OCI-LY7 (cell line): ENCODE results near the gene CTNNAL1. TPM values are rescaled to one million over a fixed set of nuclear protein-coding genes. Genes with fewer than 3 reads are reported as not detected.

Experiments used
- BruUV-seq: library from RNA; stranded (reverse); fragments of 400-500 nt; replicated peaks from 2 replicates; lab custom pipeline; 2021; lab: Mats Ljungman, UMichigan
- CTCF ChIA-PET: fragments of 300-600 bp; sonication (Branson Sonifier 250); formaldehyde crosslinking; loops from one replicate; lab custom pipeline; 2022; ENCODE audit warnings: antibody characterized with exemption; ENCODE audit not compliant: unreplicated experiment; lab: Charles Lee
- POLR2A ChIA-PET: fragments of 300-600 bp; sonication (Branson Sonifier 250); formaldehyde crosslinking; loops from one replicate; lab custom pipeline; 2022; ENCODE audit warnings: antibody characterized with exemption; lab: Charles Lee
- DNase-seq: peaks from one replicate; pipeline ENCODE4 v3.0.0-alpha.2; 2015; ENCODE audit warnings: low spot score
- H2AFZ ChIP-seq: fragments of 200-600 bp; sonication (generic), shearing (Covaris generic); 2 replicates; pipeline ENCODE4 v1.6.1; 2014; ENCODE audit warnings: mild to moderate bottlenecking, antibody characterized with exemption, low read length, moderate library complexity
- H3K27ac ChIP-seq: fragments of 200-600 bp; sonication (generic); 2 replicates; pipeline ENCODE4 v1.5.1; 2014; ENCODE audit warnings: mixed run types, low read depth, mild to moderate bottlenecking, moderate library complexity, low read length, inconsistent platforms; ENCODE audit not compliant: poor library complexity, severe bottlenecking
- H3K36me3 ChIP-seq: fragments of 200-600 bp; sonication (generic); 2 replicates; pipeline ENCODE4 v1.6.1; 2014; ENCODE audit warnings: mild to moderate bottlenecking, antibody characterized with exemption, low read length, moderate library complexity, mixed read lengths; ENCODE audit not compliant: insufficient read depth
- H3K4me1 ChIP-seq: fragments of 200-600 bp; sonication (generic); 2 replicates; pipeline ENCODE4 v1.5.1; 2014; ENCODE audit warnings: mild to moderate bottlenecking, low read length; ENCODE audit not compliant: insufficient read depth, poor library complexity, severe bottlenecking
- H3K4me2 ChIP-seq: fragments of 200-600 bp; sonication (generic); 2 replicates; pipeline ENCODE4 v1.6.1; 2014; ENCODE audit warnings: mild to moderate bottlenecking, low read length
- H3K4me3 ChIP-seq: fragments of 200-600 bp; sonication (generic); 2 replicates; pipeline ENCODE4 v1.5.1; 2014; ENCODE audit warnings: mild to moderate bottlenecking, low read depth, low read length; ENCODE audit not compliant: poor library complexity, severe bottlenecking
- H3K79me2 ChIP-seq: fragments of 200-600 bp; sonication (generic); 2 replicates; pipeline ENCODE4 v1.6.1; 2016; ENCODE audit warnings: low read depth, mild to moderate bottlenecking, low read length, moderate library complexity, mixed read lengths; ENCODE audit not compliant: insufficient read depth
- H3K9me2 ChIP-seq: fragments of 200-600 bp; sonication (generic); 2 replicates; pipeline ENCODE4 v1.6.1; 2016; ENCODE audit warnings: mild to moderate bottlenecking, low read length, mixed read lengths; ENCODE audit not compliant: insufficient read depth
- H3K9me3 ChIP-seq: fragments of 200-600 bp; sonication (generic); 2 replicates; pipeline ENCODE4 v1.6.1; 2014; ENCODE audit warnings: mild to moderate bottlenecking, mixed run types, low read length, mixed read lengths
- H4K20me1 ChIP-seq: fragments of 200-600 bp; sonication (generic); 2 replicates; pipeline ENCODE4 v1.6.1; 2014; ENCODE audit warnings: mild to moderate bottlenecking, antibody characterized with exemption, low read length, moderate library complexity, mixed read lengths; ENCODE audit not compliant: insufficient read depth
- EZH2phosphoT487 ChIP-seq: fragments of 200-600 bp; sonication (generic); IDR thresholded peaks from 2 replicates; pipeline ENCODE4 v1.6.1; 2018; ENCODE audit warnings: low read depth, borderline replicate concordance, mild to moderate bottlenecking, mixed run types, antibody characterized with exemption, low read length, moderate library complexity, mixed read lengths
- intact Hi-C: fragments of 100-400 bp; cut with micrococcal nuclease; formaldehyde crosslinking; loops from one replicate; pipeline ENCODE4 v1.10.0; 2022; ENCODE audit not compliant: unreplicated experiment
- total RNA-seq, 2 experiments: library from RNA; depleted of rRNA in 1 of 2; stranded (reverse); fragments of >200 nt in 1 of 2; shearing (Covaris generic) in 1 of 2; gene quantifications; 2 replicates each; pipeline ENCODE4 v1.2.3, GENCODE V29; 2014 to 2022
- TF ChIP-seq, protein P1 (sequence below): fragments of 200-600 bp; sonication (generic); conservative IDR thresholded peaks from 2 replicates; pipeline ENCODE4 v1.5.1; 2014; ENCODE audit warnings: mild to moderate bottlenecking, antibody characterized with exemption, low read length, moderate library complexity, mixed read lengths

CTNNAL1 gene
- total RNA-seq, 2 experiments from 2014 or later = 32.0 to 35.3 TPM

DNA sequence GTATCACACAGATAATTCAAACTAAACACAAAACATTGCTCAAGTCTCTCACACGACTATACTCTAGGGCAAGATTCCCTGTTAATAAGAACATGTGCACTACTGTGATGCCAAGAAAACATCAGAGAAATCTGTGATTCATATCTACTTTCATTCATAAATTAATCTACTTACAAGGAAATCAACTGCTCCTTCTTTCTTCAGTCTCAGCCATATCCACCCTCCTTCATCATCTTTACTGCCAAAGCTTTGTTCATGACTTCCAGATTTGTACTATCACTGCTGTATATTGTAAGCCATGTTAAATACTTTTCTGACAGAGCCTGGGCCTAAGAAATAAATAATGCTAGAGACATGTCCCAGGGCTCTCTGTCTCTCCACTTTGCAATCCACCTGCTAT, 35.1 kb downstream of the CTNNAL1 start:
- Histone ChIP-seq H3K79me2 (no peaks in the 10 kb centered on the region), H3K36me3 (peaks cover 43% of the 10 kb centered on the region), H3K9me2 (no peaks in the 10 kb centered on the region), H3K9me3 (no peaks in the 10 kb centered on the region), H2AFZ (no peak overlapping the region), H3K4me2 (no peak overlapping the region), H3K27ac (no peak overlapping the region), H3K4me1 (no peaks in the 10 kb centered on the region), H4K20me1 (no peaks in the 10 kb centered on the region), H3K4me3 (no peak overlapping the region)
- no TSS peak for BruUV-seq
- intact Hi-C loops = no loop called here
- POLR2A ChIA-PET = interaction anchor here (1.0 to 1.1 kb wide), 2 partner anchors 10 to 21 kb away, joined by 3 to 4 read pairs; no protein-coding TSS in a partner anchor
- no peak for DNase-seq
- CTCF ChIA-PET = no interaction called here
- TF ChIP-seq EZH2phosphoT487 = no peak
- TF ChIP-seq, protein P1, sequence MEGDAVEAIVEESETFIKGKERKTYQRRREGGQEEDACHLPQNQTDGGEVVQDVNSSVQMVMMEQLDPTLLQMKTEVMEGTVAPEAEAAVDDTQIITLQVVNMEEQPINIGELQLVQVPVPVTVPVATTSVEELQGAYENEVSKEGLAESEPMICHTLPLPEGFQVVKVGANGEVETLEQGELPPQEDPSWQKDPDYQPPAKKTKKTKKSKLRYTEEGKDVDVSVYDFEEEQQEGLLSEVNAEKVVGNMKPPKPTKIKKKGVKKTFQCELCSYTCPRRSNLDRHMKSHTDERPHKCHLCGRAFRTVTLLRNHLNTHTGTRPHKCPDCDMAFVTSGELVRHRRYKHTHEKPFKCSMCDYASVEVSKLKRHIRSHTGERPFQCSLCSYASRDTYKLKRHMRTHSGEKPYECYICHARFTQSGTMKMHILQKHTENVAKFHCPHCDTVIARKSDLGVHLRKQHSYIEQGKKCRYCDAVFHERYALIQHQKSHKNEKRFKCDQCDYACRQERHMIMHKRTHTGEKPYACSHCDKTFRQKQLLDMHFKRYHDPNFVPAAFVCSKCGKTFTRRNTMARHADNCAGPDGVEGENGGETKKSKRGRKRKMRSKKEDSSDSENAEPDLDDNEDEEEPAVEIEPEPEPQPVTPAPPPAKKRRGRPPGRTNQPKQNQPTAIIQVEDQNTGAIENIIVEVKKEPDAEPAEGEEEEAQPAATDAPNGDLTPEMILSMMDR = no peak

DNA sequence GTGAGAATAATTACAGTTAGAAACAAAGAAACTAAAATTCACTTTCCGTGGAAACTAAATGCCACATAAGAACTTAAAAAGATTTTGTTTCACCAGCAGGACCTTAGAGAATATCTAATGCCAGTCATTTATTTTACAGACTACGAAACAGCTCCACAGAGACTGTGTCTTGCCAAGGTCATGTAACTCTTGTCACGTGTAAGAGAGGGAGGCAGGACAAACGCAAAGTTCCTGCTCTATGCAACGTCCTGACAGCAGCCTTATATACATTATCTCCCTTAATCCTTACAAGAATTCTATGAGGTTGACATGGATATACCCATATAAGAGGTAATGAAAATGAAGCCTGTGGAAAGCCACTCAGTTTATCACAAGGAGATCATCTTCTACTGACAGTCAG, 39.4 kb downstream of the CTNNAL1 start:
- Histone ChIP-seq H3K4me3 (no peak overlapping the region), H3K27ac (no peak overlapping the region), H3K9me2 (no peaks in the 10 kb centered on the region), H2AFZ (no peak overlapping the region), H3K79me2 (no peaks in the 10 kb centered on the region), H3K36me3 (peaks cover 49% of the 10 kb centered on the region), H3K4me2 (no peak overlapping the region), H4K20me1 (no peaks in the 10 kb centered on the region), H3K9me3 (no peaks in the 10 kb centered on the region), H3K4me1 (no peaks in the 10 kb centered on the region)
- no TSS peak for BruUV-seq
- CTCF ChIA-PET = no interaction called here
- intact Hi-C loops = no loop called here
- POLR2A ChIA-PET = no interaction called here
- no peak for DNase-seq
- TF ChIP-seq, protein P1 = no peak
- no peak for TF ChIP-seq EZH2phosphoT487

DNA sequence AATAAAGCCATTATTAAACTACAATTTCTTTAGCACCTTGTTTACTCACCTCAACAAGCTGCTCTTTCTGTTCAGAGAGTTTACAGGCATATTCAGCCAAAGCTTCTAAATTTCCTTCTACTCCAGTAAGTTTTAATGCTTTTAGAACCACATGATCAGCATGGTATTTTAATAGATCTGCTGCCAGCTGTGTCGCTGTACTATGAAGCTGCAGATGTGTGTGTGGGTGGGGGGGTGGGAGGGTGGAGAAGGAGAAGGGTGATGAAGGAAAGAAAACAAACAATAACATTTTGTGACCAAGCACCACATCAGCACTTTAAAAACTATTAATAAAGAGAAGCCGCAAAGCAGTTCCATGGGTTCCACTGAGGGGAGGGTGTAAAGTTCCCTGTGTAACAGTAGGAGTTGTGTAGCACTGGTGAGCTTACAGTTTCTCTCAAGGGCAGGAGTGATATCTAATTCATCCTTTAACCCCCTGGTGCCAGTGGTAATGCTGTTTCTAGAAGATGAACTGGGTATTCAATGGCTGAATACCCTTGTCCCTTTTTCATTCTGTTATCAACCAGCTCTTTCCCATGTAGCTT, 40.6 kb downstream of the CTNNAL1 start:
- H4K20me1 ChIP-seq = no peaks in the 10 kb centered on the region
- no peak for TF ChIP-seq EZH2phosphoT487
- TF ChIP-seq, protein P1 = no peak
- H3K4me1 ChIP-seq = no peaks in the 10 kb centered on the region
- ChIA-PET CTCF (interaction anchor here (0.6 kb wide), 1 partner anchor 89 kb away, joined by 3 read pairs; no protein-coding TSS in a partner anchor), POLR2A (no interaction called here)
- intact Hi-C loops = no loop called here
- no peak for DNase-seq
- no peak overlapping the region for H2AFZ ChIP-seq
- no peaks in the 10 kb centered on the region for H3K9me2 ChIP-seq
- no TSS peak for BruUV-seq
- H3K4me2 ChIP-seq = no peak overlapping the region
- H3K79me2 ChIP-seq = no peaks in the 10 kb centered on the region
- peaks cover 40% of the 10 kb centered on the region for H3K36me3 ChIP-seq
- H3K27ac ChIP-seq = no peak overlapping the region
- H3K9me3 ChIP-seq = no peaks in the 10 kb centered on the region
- H3K4me3 ChIP-seq = no peak overlapping the region
